ENCODE data around the gene NPEPL1. TPM values are rescaled to one million over a fixed set of nuclear protein-coding genes. Genes with fewer than 3 reads are reported as not detected.

The NPEPL1 gene
- polyA plus RNA-seq, 1 donor (not counting 4 experiments of a cell fraction or from before 2014, with no cell fraction given): 4.4 TPM

GRCh38 chr20:58740356-58741308, 48.0 kb downstream of the NPEPL1 start:
- no peak for TF ChIP-seq CTCF (optimal IDR thresholded peaks at IDR 0.05 in 1 of 3, IDR thresholded peaks at IDR 0.05 in 1 of 3, conservative IDR thresholded peaks at IDR 0.05 in 1 of 3; ENCODE audit: extremely low read depth in 1 of 3, insufficient read depth in 2 of 3, low read length in 3 of 3)
- TF ChIP-seq EZH2 (IDR thresholded peaks at IDR 0.05; ENCODE audit: low read length): no peak
- peaks cover 4% of the 10 kb centered on the region for H3K27me3 ChIP-seq (ENCODE audit: control insufficient read depth, extremely low read depth, insufficient read depth, low read length)
- no peak for FAIRE-seq
- H3K4me1 ChIP-seq (ENCODE audit: control insufficient read depth, extremely low read depth, insufficient read depth, low read length): no peaks in the 10 kb centered on the region
- no peaks in the 10 kb centered on the region for H3K9me1 ChIP-seq (ENCODE audit: control insufficient read depth, extremely low read depth, insufficient read depth, low read length)
- no peaks in the 10 kb centered on the region for H3K9me3 ChIP-seq (ENCODE audit: control insufficient read depth, low read depth, low read length)
- no peak overlapping the region for H3K27ac ChIP-seq (ENCODE audit: control insufficient read depth, insufficient read depth, low read length)
- H3K4me3 ChIP-seq (ENCODE audit: control insufficient read depth in 2 of 3, extremely low read depth in 1 of 3, insufficient read depth in 2 of 3, low read depth in 1 of 3, low read length in 3 of 3): no peak overlapping the region
- H3K36me3 ChIP-seq (ENCODE audit: control insufficient read depth in 2 of 2, extremely low read depth in 1 of 2, insufficient read depth in 2 of 2, low read length in 2 of 2): no peaks in the 10 kb centered on the region
- DNase-seq (ENCODE audit: low read depth, low spot score): no peak
- no peak overlapping the region for H3K9ac ChIP-seq (ENCODE audit: control insufficient read depth, extremely low read depth, insufficient read depth, low read length)
- no peaks in the 10 kb centered on the region for H4K20me1 ChIP-seq (ENCODE audit: control insufficient read depth, extremely low read depth, insufficient read depth, low read length)
- no peak overlapping the region for H2AFZ ChIP-seq (ENCODE audit: control insufficient read depth, low read length)
- H3K4me2 ChIP-seq (ENCODE audit: control insufficient read depth, extremely low read depth, insufficient read depth, low read depth, low read length): no peak overlapping the region
- dilution Hi-C loops (cut with MboI; ENCODE audit: extremely low pct_ligation_motif_present, low sequenced_read_pairs): no loop called here
- H3K79me2 ChIP-seq (ENCODE audit: control insufficient read depth, insufficient read depth, low read length): no peaks in the 10 kb centered on the region

- H2AFZ ChIP-seq (ENCODE audit: control insufficient read depth, low read length): no peak overlapping the region
- TF ChIP-seq EZH2 (IDR thresholded peaks at IDR 0.05; ENCODE audit: low read length) (no peak), CTCF (optimal IDR thresholded peaks at IDR 0.05 in 1 of 3, IDR thresholded peaks at IDR 0.05 in 1 of 3, conservative IDR thresholded peaks at IDR 0.05 in 1 of 3; ENCODE audit: extremely low read depth in 1 of 3, insufficient read depth in 2 of 3, low read length in 3 of 3) (no peak)
- dilution Hi-C loops (cut with MboI; ENCODE audit: extremely low pct_ligation_motif_present, low sequenced_read_pairs): no loop called here
- no peaks in the 10 kb centered on the region for H3K9me1 ChIP-seq (ENCODE audit: control insufficient read depth, extremely low read depth, insufficient read depth, low read length)
- DNase-seq (ENCODE audit: low read depth, low spot score): no peak
- no peak for FAIRE-seq
- no peaks in the 10 kb centered on the region for H3K36me3 ChIP-seq (ENCODE audit: control insufficient read depth in 2 of 2, extremely low read depth in 1 of 2, insufficient read depth in 2 of 2, low read length in 2 of 2)
- no peaks in the 10 kb centered on the region for H4K20me1 ChIP-seq (ENCODE audit: control insufficient read depth, extremely low read depth, insufficient read depth, low read length)
- H3K9ac ChIP-seq (ENCODE audit: control insufficient read depth, extremely low read depth, insufficient read depth, low read length): no peak overlapping the region
- H3K9me3 ChIP-seq (ENCODE audit: control insufficient read depth, low read depth, low read length): no peaks in the 10 kb centered on the region
- H3K27ac ChIP-seq (ENCODE audit: control insufficient read depth, insufficient read depth, low read length): no peak overlapping the region
- no peak overlapping the region for H3K4me3 ChIP-seq (ENCODE audit: control insufficient read depth in 2 of 3, extremely low read depth in 1 of 3, insufficient read depth in 2 of 3, low read depth in 1 of 3, low read length in 3 of 3)
- no peaks in the 10 kb centered on the region for H3K79me2 ChIP-seq (ENCODE audit: control insufficient read depth, insufficient read depth, low read length)
- peaks cover 4% of the 10 kb centered on the region for H3K27me3 ChIP-seq (ENCODE audit: control insufficient read depth, extremely low read depth, insufficient read depth, low read length)
- no peaks in the 10 kb centered on the region for H3K4me1 ChIP-seq (ENCODE audit: control insufficient read depth, extremely low read depth, insufficient read depth, low read length)
- no peak overlapping the region for H3K4me2 ChIP-seq (ENCODE audit: control insufficient read depth, extremely low read depth, insufficient read depth, low read depth, low read length)
Measured at GRCh38 chr20:58741384-58741783, 48.8 kb downstream of the NPEPL1 start.
